ENCODE results near the gene B4GALT1.

B4GALT1 gene

DNA sequence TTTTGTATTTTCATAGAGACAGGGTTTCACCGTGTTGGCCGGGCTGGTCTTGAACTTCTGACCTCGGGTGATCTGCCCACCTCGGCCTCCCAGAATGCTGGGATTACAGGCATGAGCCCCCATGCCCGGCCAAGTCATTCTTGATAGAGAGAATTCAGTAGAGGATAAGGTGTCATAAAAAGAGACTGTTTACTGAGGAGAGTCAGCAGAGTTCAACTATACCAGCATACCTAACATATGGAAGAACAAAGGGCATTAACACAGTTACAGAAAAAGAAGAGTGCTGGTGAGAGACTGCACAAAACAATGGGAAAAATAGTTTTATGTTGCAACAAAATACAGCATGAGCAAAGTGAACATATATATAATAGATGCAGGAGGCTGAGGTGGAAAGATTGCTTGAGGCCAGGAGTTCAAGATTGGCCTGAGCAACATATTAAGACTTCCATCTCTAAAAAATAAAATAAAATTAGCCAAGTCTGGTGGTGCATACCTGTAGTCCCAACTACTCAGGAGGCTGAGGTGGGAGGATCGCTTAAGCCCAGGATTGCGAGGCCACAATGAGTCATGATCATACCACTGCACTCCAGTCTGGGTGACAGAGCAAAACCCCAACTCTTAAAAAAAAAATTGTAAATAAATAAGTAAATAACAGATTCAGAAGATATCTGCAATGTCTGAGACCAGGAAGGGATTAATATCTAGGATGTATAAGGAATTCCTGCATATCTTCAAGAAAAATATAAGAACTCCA lies 19.5 kb downstream of the B4GALT1 start:
- ChIA-PET CTCF (no interaction called here), POLR2A (no interaction called here)
- DNase-seq (ENCODE audit: extremely low spot score): no peak
- TF ChIP-seq TARDBP (IDR thresholded peaks at IDR 0.05): no peak
- TF ChIP-seq ZNF384 (IDR thresholded peaks at IDR 0.05): no peak
- no peak for TF ChIP-seq SUZ12 (IDR thresholded peaks at IDR 0.05)
- no peak for TF ChIP-seq HDGF (IDR thresholded peaks at IDR 0.05; ENCODE audit: borderline replicate concordance)
- no peak for TF ChIP-seq CTBP1 (IDR thresholded peaks at IDR 0.05; ENCODE audit: borderline replicate concordance)
- no peak for TF ChIP-seq ELF4 (IDR thresholded peaks at IDR 0.05)
- no peak for TF ChIP-seq SP1 (IDR thresholded peaks at IDR 0.05)
- TF ChIP-seq NFRKB (IDR thresholded peaks at IDR 0.05): no peak
- no peak for TF ChIP-seq FOXK2 (IDR thresholded peaks at IDR 0.05)

DNA sequence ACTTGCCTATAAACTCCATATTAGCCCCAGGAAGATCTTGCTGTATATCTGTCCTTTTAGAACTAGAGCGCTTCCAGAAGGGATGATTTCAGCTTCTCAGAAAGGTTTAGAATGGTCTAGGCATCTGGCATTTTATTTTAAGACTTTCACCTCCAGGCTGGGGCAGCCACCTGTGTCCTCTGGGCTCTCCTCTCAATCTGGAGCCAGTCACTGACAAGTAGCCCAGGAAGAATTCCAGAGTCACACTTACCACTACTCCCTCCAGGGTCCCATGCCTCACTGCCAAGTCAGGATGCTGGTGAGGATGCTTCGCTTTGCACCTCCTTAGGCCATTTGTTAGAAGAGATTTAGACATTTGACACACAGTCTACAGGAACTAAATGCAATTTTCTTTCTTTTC lies 20.8 kb downstream of the B4GALT1 start:
- ChIA-PET POLR2A (no interaction called here), CTCF (no interaction called here)
- TF ChIP-seq SUZ12 (IDR thresholded peaks at IDR 0.05) (no peak), FOXA1 (IDR thresholded peaks at IDR 0.05) (no peak), ELF4 (IDR thresholded peaks at IDR 0.05) (no peak), FOXM1 (IDR thresholded peaks at IDR 0.05; ENCODE audit: borderline replicate concordance) (no peak), FOXK2 (IDR thresholded peaks at IDR 0.05) (no peak), TARDBP (IDR thresholded peaks at IDR 0.05) (no peak), ZNF384 (IDR thresholded peaks at IDR 0.05) (no peak), LEF1 (IDR thresholded peaks at IDR 0.05; ENCODE audit: borderline replicate concordance) (no peak), ARNT (IDR thresholded peaks at IDR 0.05) (no peak), BHLHE40 (IDR thresholded peaks at IDR 0.05; ENCODE audit: borderline replicate concordance) (no peak), HDGF (IDR thresholded peaks at IDR 0.05; ENCODE audit: borderline replicate concordance) (no peak)
- TF ChIP-seq, protein P1, sequence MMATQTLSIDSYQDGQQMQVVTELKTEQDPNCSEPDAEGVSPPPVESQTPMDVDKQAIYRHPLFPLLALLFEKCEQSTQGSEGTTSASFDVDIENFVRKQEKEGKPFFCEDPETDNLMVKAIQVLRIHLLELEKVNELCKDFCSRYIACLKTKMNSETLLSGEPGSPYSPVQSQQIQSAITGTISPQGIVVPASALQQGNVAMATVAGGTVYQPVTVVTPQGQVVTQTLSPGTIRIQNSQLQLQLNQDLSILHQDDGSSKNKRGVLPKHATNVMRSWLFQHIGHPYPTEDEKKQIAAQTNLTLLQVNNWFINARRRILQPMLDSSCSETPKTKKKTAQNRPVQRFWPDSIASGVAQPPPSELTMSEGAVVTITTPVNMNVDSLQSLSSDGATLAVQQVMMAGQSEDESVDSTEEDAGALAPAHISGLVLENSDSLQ (IDR thresholded peaks at IDR 0.05): no peak
- no peak for DNase-seq (ENCODE audit: extremely low spot score)

DNA sequence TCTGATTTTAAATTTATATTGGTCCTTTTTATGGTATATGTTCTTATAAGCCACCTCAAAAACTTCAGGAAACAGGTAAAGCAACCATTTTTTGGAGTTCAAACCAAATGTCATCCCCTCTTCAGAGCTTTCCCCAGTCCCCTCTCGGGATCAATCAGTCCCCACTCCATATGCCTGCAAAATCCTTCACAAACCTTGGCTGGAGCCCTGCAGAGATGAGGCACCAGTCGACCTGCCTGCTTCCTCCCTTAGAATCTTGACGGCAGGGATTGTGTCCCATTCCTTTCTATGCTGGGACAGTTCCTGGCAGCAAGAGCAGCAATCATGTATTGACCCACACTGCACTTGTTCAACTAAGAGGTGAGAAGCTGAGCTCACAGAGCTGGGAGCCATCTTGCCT lies 22.6 kb downstream of the B4GALT1 start:
- ChIA-PET POLR2A (no interaction called here), CTCF (no interaction called here)
- no peak for DNase-seq (ENCODE audit: extremely low spot score)
- TF ChIP-seq SUZ12 (IDR thresholded peaks at IDR 0.05) (no peak), LEF1 (IDR thresholded peaks at IDR 0.05; ENCODE audit: borderline replicate concordance) (no peak)

DNA sequence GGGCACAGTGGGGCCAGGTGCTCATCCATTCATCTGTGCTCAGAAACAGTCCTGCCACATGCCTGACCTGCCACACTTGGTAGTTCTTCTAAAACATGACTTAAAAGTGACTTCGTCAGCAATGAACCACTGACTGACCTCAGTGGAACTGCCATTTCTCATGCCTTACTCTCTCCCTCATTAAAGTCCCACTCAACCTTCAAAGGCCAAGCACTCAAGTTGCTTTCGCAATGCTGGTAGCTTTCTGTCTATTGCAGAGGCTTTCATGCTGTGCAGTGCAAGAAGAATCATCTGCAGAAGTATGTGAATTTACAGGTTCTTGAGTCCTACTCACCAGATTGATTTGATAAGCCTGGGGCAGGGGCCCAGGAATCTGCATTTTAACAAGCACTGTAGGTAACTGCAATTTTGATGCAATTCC lies 23.9 kb downstream of the B4GALT1 start:
- DNase-seq (ENCODE audit: extremely low spot score): no peak
- TF ChIP-seq TARDBP (IDR thresholded peaks at IDR 0.05): no peak
- TF ChIP-seq ELF4 (IDR thresholded peaks at IDR 0.05): no peak
- TF ChIP-seq LEF1 (IDR thresholded peaks at IDR 0.05; ENCODE audit: borderline replicate concordance): no peak
- no peak for TF ChIP-seq ARNT (IDR thresholded peaks at IDR 0.05)
- TF ChIP-seq BHLHE40 (IDR thresholded peaks at IDR 0.05; ENCODE audit: borderline replicate concordance): no peak
- no peak for TF ChIP-seq HDGF (IDR thresholded peaks at IDR 0.05; ENCODE audit: borderline replicate concordance)
- no peak for TF ChIP-seq FOXK2 (IDR thresholded peaks at IDR 0.05)
- TF ChIP-seq, protein P1 (IDR thresholded peaks at IDR 0.05): no peak
- TF ChIP-seq SUZ12 (IDR thresholded peaks at IDR 0.05): no peak
- no peak for TF ChIP-seq L3MBTL2 (conservative IDR thresholded peaks at IDR 0.05)
- no peak for TF ChIP-seq CTBP1 (IDR thresholded peaks at IDR 0.05; ENCODE audit: borderline replicate concordance)
- POLR2A ChIA-PET: no interaction called here
- CTCF ChIA-PET: no interaction called here

DNA sequence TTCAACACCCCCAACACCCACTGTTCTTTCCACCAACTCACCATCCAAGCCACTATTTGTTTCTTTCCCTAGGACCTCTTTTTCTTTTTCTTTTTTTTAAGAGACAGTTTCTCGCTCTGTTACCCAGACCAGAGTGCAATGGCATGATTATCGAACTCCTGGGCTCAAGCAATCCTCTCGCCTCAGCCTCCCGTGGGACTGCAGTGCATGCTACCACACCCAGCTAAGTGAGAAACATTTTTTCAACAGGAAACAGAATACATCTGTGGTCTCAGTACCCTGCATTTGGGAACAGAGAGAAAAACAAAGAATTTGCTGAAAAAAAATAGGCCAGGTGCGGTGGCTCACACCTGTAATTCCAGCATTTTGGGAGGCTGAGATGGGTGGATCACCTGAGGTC lies 24.6 kb downstream of the B4GALT1 start:
- TF ChIP-seq HDGF (IDR thresholded peaks at IDR 0.05; ENCODE audit: borderline replicate concordance) (no peak), ZNF384 (IDR thresholded peaks at IDR 0.05) (no peak), SP1 (IDR thresholded peaks at IDR 0.05) (no peak), TARDBP (IDR thresholded peaks at IDR 0.05) (no peak), CTBP1 (IDR thresholded peaks at IDR 0.05; ENCODE audit: borderline replicate concordance) (no peak), BHLHE40 (IDR thresholded peaks at IDR 0.05; ENCODE audit: borderline replicate concordance) (no peak), FOXK2 (IDR thresholded peaks at IDR 0.05) (no peak), LEF1 (IDR thresholded peaks at IDR 0.05; ENCODE audit: borderline replicate concordance) (no peak), ARNT (IDR thresholded peaks at IDR 0.05) (no peak), FOXA1 (IDR thresholded peaks at IDR 0.05) (no peak), FOXM1 (IDR thresholded peaks at IDR 0.05; ENCODE audit: borderline replicate concordance) (no peak), SUZ12 (IDR thresholded peaks at IDR 0.05) (no peak), NFRKB (IDR thresholded peaks at IDR 0.05) (no peak), L3MBTL2 (conservative IDR thresholded peaks at IDR 0.05) (no peak), ELF4 (IDR thresholded peaks at IDR 0.05) (no peak)
- TF ChIP-seq, protein P1 (IDR thresholded peaks at IDR 0.05): no peak
- no peak for DNase-seq (ENCODE audit: extremely low spot score)
- ChIA-PET CTCF (no interaction called here), POLR2A (no interaction called here)

Data from HEK293T (cell line).